Activated T-helper 1 cell treated with anti-CD3 and anti-CD28 coated beads, Interleukin-12 subunit alpha, Interleukin-12 subunit beta, Interleukin-2, Interleukin-4 antibody, amounts not matched to agents 30 ng/mL and 10 ng/mL and 1 ng/mL, durations not matched to agents 14 hours and 24 hours and 36 hours (primary cell): ENCODE results near the gene SLC39A5. TPM values are rescaled to one million over a fixed set of nuclear protein-coding genes. Genes with fewer than 3 reads are reported as not detected.
"Not testable (repeated sequence)": the region's sequence is repeated elsewhere in the genome, so short reads cannot be mapped to it uniquely, and the experiment has no call there.

ENCODE experiments used
- DNase-seq: peaks from one replicate; pipeline ENCODE4 v3.0.0; 2021; ENCODE audit warnings: low spot score
- H3K27ac Mint-ChIP-seq: one replicate; pipeline ENCODE4 v1.8.0; 2021; ENCODE audit warnings: mild to moderate bottlenecking, mixed read lengths
- H3K27me3 Mint-ChIP-seq: one replicate; pipeline ENCODE4 v1.8.0; 2022; ENCODE audit warnings: mild to moderate bottlenecking, moderate library complexity, mixed read lengths; ENCODE audit not compliant: insufficient read depth
- H3K36me3 Mint-ChIP-seq: one replicate; pipeline ENCODE4 v1.8.0; 2021; ENCODE audit warnings: low read depth, mixed read lengths
- H3K4me1 Mint-ChIP-seq: one replicate; pipeline ENCODE4 v1.8.0; 2021; ENCODE audit warnings: low read depth, mixed read lengths
- H3K4me3 Mint-ChIP-seq: one replicate; pipeline ENCODE4 v1.8.0; 2021; ENCODE audit warnings: mild to moderate bottlenecking, moderate library complexity, mixed read lengths
- H3K9me3 Mint-ChIP-seq: one replicate; pipeline ENCODE4 v1.8.0; 2021; ENCODE audit warnings: mixed read lengths
- intact Hi-C: fragments of 100-400 bp; cut with micrococcal nuclease; formaldehyde crosslinking; loops from one replicate; pipeline ENCODE4 v1.15.1; 2024
- total RNA-seq: library from RNA; stranded (reverse); gene quantifications from 2 replicates; pipeline ENCODE4 v1.2.3, GENCODE V29; 2022

The SLC39A5 gene
- total RNA-seq, 1 donor from 2014 or later = 0.54 TPM

- H3K9me3 Mint-ChIP-seq = no peaks in the 10 kb centered on the region
- H3K36me3 Mint-ChIP-seq = peaks cover 47% of the 10 kb centered on the region
- H3K4me3 Mint-ChIP-seq = no peak overlapping the region
- H3K4me1 Mint-ChIP-seq = no peaks in the 10 kb centered on the region
- H3K27me3 Mint-ChIP-seq = no peaks in the 10 kb centered on the region
- H3K27ac Mint-ChIP-seq = no peak overlapping the region
- intact Hi-C loops = no loop called here
- DNase-seq = no peak
Measured at GRCh38 chr12:56274299-56274698, 44.4 kb downstream of the SLC39A5 start.

DNA sequence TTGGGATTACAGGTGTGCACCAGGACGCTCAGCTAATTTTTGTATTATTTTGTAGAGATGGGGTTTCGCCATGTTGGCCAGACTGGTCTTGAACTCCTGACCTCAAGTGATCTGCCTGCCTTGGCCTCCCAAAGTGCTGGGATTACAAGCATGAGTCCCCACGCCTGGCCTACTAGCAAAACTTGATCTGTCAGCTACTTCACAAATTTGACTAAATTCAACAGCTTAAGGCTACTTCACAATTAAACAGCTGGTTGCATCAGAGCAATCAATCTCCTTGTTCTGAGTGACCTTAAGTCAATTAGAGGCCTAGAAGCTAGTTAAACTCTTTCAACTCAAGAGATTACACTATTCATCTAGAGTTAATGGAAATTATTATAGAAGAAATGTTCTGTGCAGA, 49.1 kb downstream of the SLC39A5 start:
- DNase-seq = no peak
- H3K27ac Mint-ChIP-seq = no peak overlapping the region
- no peaks in the 10 kb centered on the region for H3K27me3 Mint-ChIP-seq
- H3K9me3 Mint-ChIP-seq = no peaks in the 10 kb centered on the region
- intact Hi-C loops = no loop called here
- H3K4me3 Mint-ChIP-seq = no peak overlapping the region
- no peaks in the 10 kb centered on the region for H3K4me1 Mint-ChIP-seq
- H3K36me3 Mint-ChIP-seq = peaks cover 40% of the 10 kb centered on the region

DNA sequence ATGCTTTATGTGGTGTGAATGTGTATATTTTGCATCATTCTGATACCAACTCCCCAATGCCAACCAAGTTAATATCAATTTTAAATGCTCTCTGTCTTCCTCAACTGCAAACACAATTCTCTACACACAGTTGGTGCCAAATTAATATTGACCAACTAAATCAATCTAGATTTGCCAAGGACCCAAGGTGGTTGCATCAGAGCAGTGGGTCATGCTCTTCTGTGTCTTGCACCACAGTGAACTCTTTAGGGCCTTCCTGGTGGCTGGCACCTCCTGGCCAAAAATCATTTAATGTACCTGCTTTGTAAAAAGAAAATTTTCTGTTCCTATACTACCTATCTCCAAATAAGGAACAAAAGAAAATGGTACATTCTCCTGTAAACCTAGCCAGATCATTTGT, 51.0 kb downstream of the SLC39A5 start:
- H3K9me3 Mint-ChIP-seq = no peaks in the 10 kb centered on the region
- no peak for DNase-seq
- intact Hi-C loops = no loop called here
- H3K27me3 Mint-ChIP-seq = no peaks in the 10 kb centered on the region
- no peaks in the 10 kb centered on the region for H3K4me1 Mint-ChIP-seq
- H3K27ac Mint-ChIP-seq = no peak overlapping the region
- H3K36me3 Mint-ChIP-seq = peaks cover 38% of the 10 kb centered on the region
- H3K4me3 Mint-ChIP-seq = no peak overlapping the region

DNA sequence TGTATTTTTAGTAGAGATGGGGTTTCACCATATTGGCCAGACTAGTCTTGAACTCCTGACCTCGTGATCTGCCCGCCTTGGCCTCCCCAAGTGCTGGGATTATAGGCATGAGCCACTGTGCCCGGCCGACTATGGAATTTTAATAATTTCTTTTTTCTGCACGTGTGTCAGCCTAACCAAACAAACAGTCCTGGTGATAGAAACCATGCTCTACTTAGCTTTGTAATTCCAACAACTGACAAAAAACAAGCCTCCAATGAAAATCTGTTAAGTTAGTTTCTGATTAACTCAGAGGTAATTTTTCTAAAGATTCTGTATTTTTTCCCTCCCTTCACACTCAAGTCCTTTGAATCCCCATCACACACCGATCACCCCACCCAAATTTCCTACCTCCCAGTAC, 52.2 kb downstream of the SLC39A5 start:
- no peak for DNase-seq
- Mint-ChIP-seq H3K9me3 (no peaks in the 10 kb centered on the region), H3K27ac (no peak overlapping the region), H3K36me3 (peaks cover 40% of the 10 kb centered on the region), H3K4me1 (peaks cover 5% of the 10 kb centered on the region), H3K27me3 (no peaks in the 10 kb centered on the region), H3K4me3 (no peak overlapping the region)
- intact Hi-C loops = no loop called here

DNA sequence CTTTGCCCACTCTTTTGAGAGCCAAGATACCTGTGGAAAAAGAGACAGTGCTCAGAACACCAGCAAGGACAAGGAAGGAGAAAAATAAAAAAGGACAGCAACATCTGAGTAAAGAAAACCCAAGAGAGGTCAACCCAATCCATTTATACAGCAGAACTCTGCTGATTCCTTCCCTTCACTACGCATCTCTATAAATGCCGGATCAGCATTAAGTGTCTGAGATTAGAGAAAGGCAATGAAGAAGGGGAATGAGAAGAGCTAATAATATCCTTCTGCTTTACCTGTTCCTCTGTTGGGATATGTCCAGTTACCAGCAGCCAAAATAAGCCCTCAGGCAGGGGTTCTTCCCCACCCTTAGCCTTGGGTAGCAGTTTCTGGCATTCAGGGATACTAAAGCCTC, 52.7 kb downstream of the SLC39A5 start:
- Mint-ChIP-seq H3K4me1 (peaks cover 6% of the 10 kb centered on the region), H3K27me3 (no peaks in the 10 kb centered on the region), H3K4me3 (no peak overlapping the region), H3K36me3 (peaks cover 40% of the 10 kb centered on the region), H3K9me3 (no peaks in the 10 kb centered on the region), H3K27ac (no peak overlapping the region)
- intact Hi-C loops = no loop called here
- no peak for DNase-seq

- DNase-seq, H3K4me1 Mint-ChIP-seq, H3K4me3 Mint-ChIP-seq, H3K9me3 Mint-ChIP-seq, intact Hi-C loops, H3K27ac Mint-ChIP-seq, H3K27me3 Mint-ChIP-seq: not testable (repeated sequence)
- peaks cover 37% of the 10 kb centered on the region for H3K36me3 Mint-ChIP-seq
Measured at GRCh38 chr12:56284263-56284662, 54.4 kb downstream of the SLC39A5 start.

DNA sequence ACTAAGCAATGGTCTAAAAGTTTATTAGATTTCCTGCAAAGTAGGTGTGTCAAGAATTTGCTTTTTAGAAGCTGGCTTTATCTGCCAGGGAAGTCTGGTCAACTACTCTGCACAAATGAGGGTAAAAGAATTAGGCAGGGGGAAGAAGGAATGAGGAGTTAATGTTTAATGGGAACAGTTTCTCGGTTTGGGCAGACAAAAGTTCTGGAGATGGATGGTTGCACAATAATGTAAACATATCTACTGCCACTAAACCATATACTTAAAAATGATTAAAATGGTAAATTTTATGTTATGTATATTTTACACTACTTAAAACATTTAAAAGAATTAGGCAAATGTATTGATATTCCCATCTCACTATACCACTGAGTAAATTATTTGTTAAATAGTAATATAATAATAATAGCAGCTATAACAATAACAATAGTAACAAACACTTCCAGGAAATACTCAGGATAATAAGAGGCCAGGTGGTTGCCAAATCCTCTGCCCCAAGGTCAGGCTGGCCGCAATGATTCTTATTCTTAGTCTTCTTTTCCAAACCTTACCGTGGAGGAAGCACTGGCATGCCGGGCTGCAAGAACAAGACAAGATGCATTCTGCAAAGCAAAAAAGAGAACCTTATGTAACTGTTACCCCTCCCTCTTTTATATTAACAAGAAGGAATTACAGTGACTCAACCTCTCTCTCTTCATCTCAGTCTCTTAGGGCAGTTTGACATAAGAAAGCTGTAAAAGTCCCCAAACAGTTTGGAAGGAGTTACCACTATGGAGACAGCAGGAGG, 56.4 kb downstream of the SLC39A5 start:
- Mint-ChIP-seq H3K27me3 (no peaks in the 10 kb centered on the region), H3K4me1 (peaks cover 15% of the 10 kb centered on the region), H3K36me3 (peaks cover 40% of the 10 kb centered on the region), H3K4me3 (no peak overlapping the region), H3K27ac (peak overlapping the region; percentile 62), H3K9me3 (no peaks in the 10 kb centered on the region)
- DNase-seq = no peak
- intact Hi-C loops = no loop called here

Other genes with a start within 250 kb of the SLC39A5 start
- 12.0 and 12.9 TPM in 2 replicates for gene SUOX, start 232.8 kb upstream of the SLC39A5 start, total RNA-seq
- gene IKZF4, start 209.0 kb upstream of the SLC39A5 start, total RNA-seq = 31.9 and 35.7 TPM in 2 replicates
- gene RPS26, start 188.1 kb upstream of the SLC39A5 start, total RNA-seq = 35.4 and 38.2 TPM in 2 replicates
- 0.51 and 0.65 TPM in 2 replicates for gene ERBB3, start 149.9 kb upstream of the SLC39A5 start, total RNA-seq
- gene PA2G4, start 125.5 kb upstream of the SLC39A5 start, total RNA-seq = 404 and 419 TPM in 2 replicates
- 3,669 and 3,676 TPM in 2 replicates for gene RPL41, start 113.4 kb upstream of the SLC39A5 start, total RNA-seq
- 13.5 and 13.7 TPM in 2 replicates for gene ZC3H10, start 111.8 kb upstream of the SLC39A5 start, total RNA-seq
- 159 and 161 TPM in 2 replicates for gene ESYT1, start 101.8 kb upstream of the SLC39A5 start, total RNA-seq
- 58.8 and 67.6 TPM in 2 replicates for gene MYL6B, start 77.5 kb upstream of the SLC39A5 start, total RNA-seq
- 786 and 802 TPM in 2 replicates for gene MYL6, start 71.7 kb upstream of the SLC39A5 start, total RNA-seq
- gene SMARCC2, start 40.6 kb upstream of the SLC39A5 start, total RNA-seq = 124 and 132 TPM in 2 replicates
- 46.9 and 47.2 TPM in 2 replicates for gene RNF41, start 8.1 kb upstream of the SLC39A5 start, total RNA-seq
- gene NABP2, start 5.7 kb upstream of the SLC39A5 start, total RNA-seq = 97.5 and 102 TPM in 2 replicates
- gene ANKRD52, start 28.3 kb downstream of the SLC39A5 start, total RNA-seq = 71.0 and 83.9 TPM in 2 replicates
- 17.8 and 18.0 TPM in 2 replicates for gene COQ10A, start 36.9 kb downstream of the SLC39A5 start, total RNA-seq
- 269 and 280 TPM in 2 replicates for gene CS, start 70.3 kb downstream of the SLC39A5 start, total RNA-seq
- gene CNPY2, start 85.9 kb downstream of the SLC39A5 start, total RNA-seq = 170 and 172 TPM in 2 replicates
- gene PAN2, start 103.9 kb downstream of the SLC39A5 start, total RNA-seq = 20.9 and 21.3 TPM in 2 replicates
- gene IL23A, start 108.8 kb downstream of the SLC39A5 start, total RNA-seq = 40.0 and 43.3 TPM in 2 replicates
- 70.2 and 71.3 TPM in 2 replicates for gene STAT2, start 130.1 kb downstream of the SLC39A5 start, total RNA-seq
- not detected in 2 replicates for gene APOF, start 132.8 kb downstream of the SLC39A5 start, total RNA-seq
- 44.9 and 45.8 TPM in 2 replicates for gene TIMELESS, start 219.4 kb downstream of the SLC39A5 start, total RNA-seq
- gene MIP, start 224.6 kb downstream of the SLC39A5 start, total RNA-seq = not detected in 2 replicates
- 5.0 and 5.5 TPM in 2 replicates for gene SPRYD4, start 238.5 kb downstream of the SLC39A5 start, total RNA-seq